Testis (tissue), 2 donors: ENCODE data around the gene TLE1.

Source experiments
- POLR2A ChIP-seq: fragments of 450-650 bp; IDR thresholded peaks from one replicate; pipeline ENCODE4 v1.6.1; 2017; ENCODE audit warnings: antibody characterized with exemption, mild to moderate bottlenecking, moderate library complexity
- TF ChIP-seq, protein P1 (sequence below), 3 experiments: fragments of 450-650 bp in 2 of 3; fragments of 200-600 bp in 1 of 3; sonication (generic) in 1 of 3; IDR thresholded peaks; one replicate each; pipeline ENCODE4 v1.5.1; 2016 to 2019; ENCODE audit warnings: antibody characterized with exemption in 3 of 3, mild to moderate bottlenecking in 2 of 3, moderate library complexity in 1 of 3

DNA sequence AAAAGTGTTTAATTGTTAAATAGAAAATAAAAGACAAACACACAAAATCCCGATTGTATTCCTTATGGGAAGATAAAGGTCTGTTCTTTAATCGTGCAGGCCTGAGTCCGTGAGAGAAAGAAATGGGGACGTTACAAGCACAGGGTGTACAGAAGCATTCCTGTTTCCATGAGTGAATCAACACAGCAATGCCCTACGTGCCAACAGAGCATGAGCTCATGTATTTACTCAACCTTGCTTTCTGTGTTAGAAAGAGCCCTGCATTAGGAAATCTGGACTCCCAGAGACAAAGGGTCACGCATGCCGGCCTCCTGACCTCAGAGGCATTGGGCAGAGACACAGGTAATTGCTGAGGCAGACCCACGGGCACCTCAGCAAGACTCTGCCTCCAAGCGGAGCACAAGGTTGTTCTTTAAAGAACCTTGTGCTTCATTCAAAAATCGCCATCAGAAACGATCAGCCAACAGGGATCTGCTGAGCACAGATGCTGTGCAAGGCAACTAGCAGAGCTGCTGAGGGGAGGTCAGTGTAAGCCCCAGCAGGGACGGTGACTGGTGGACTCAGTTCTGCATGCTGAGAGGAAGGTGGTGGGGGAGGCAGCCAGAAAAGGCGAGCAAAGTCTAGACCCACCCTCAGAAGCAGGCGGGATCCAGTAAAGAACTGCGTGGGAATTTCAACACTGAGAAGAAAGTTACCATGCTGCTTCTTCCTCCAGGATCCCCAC lies 101.0 kb downstream of the TLE1 start:
- TF ChIP-seq, protein P1, sequence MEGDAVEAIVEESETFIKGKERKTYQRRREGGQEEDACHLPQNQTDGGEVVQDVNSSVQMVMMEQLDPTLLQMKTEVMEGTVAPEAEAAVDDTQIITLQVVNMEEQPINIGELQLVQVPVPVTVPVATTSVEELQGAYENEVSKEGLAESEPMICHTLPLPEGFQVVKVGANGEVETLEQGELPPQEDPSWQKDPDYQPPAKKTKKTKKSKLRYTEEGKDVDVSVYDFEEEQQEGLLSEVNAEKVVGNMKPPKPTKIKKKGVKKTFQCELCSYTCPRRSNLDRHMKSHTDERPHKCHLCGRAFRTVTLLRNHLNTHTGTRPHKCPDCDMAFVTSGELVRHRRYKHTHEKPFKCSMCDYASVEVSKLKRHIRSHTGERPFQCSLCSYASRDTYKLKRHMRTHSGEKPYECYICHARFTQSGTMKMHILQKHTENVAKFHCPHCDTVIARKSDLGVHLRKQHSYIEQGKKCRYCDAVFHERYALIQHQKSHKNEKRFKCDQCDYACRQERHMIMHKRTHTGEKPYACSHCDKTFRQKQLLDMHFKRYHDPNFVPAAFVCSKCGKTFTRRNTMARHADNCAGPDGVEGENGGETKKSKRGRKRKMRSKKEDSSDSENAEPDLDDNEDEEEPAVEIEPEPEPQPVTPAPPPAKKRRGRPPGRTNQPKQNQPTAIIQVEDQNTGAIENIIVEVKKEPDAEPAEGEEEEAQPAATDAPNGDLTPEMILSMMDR (IDR thresholded peaks at IDR 0.05): no peak
- no peak for TF ChIP-seq POLR2A
